Endothelial cell of umbilical vein (primary cell): ENCODE data around the gene NTF3.

Experiments
- EZH2 ChIP-seq: IDR thresholded peaks from 2 replicates; pipeline ENCODE4 v1.6.1; 2012; ENCODE audit warnings: borderline replicate concordance, low read depth, mild to moderate bottlenecking, moderate library complexity, low read length, inconsistent platforms; ENCODE audit not compliant: severe bottlenecking
- POLR2A ChIP-seq: IDR thresholded peaks from 2 replicates; pipeline ENCODE4 v1.6.1; 2012; ENCODE audit warnings: low read depth, mild to moderate bottlenecking, control low read depth, low read length
- POLR2AphosphoS5 ChIP-seq: IDR thresholded peaks from 2 replicates; pipeline ENCODE4 v1.6.1; 2012; ENCODE audit warnings: low read depth, mild to moderate bottlenecking, control low read depth, low read length, moderate library complexity; ENCODE audit not compliant: insufficient read depth
- TF ChIP-seq, protein P1 (sequence below), 2 donors: IDR thresholded peaks; 1 replicate in 1 of 2; 2 replicates in 1 of 2; pipeline ENCODE4 v1.5.1; 2011; ENCODE audit warnings: low read length in 2 of 2, mild to moderate bottlenecking in 2 of 2, moderate library complexity in 2 of 2, control low read depth in 1 of 2, inconsistent platforms in 1 of 2, low read depth in 1 of 2; ENCODE audit not compliant: insufficient read depth in 1 of 2; ENCODE audit errors: extremely low read depth in 1 of 2
- TF ChIP-seq, protein P2 (sequence below): IDR thresholded peaks from 2 replicates; pipeline ENCODE4 v1.6.1; 2011; ENCODE audit not compliant: insufficient read depth, insufficient read length

DNA sequence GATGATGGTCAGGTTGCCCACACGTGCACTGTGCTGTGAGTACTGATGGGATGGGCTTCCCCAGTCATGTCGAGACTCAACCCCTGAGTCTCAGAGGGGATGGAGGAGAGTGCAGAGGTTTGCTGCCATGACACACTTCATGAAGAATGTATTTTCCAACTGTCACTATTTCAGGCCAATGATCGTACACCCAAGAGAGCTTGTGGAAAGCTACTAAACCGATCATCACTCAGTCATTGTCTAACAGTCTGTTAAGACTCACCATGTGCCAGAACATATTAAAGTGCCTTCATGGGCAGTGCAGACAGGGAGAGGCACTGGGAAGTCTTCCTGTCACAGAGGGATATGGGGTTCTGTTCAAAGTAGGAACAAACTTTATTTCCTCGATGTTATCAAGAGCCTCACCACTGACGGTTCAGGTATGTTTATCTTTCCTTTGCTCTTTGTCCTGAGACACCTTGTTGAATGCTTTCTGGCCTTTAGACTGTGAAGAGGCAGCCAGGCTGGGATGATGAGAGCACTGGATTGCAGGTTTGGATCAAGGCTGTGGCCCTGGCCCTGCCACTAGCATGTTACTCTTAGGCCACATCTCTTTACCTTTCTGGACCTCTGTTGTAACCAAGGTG is 41.6 kb upstream of the NTF3 start:
- no peak for TF ChIP-seq POLR2A
- TF ChIP-seq, protein P1, sequence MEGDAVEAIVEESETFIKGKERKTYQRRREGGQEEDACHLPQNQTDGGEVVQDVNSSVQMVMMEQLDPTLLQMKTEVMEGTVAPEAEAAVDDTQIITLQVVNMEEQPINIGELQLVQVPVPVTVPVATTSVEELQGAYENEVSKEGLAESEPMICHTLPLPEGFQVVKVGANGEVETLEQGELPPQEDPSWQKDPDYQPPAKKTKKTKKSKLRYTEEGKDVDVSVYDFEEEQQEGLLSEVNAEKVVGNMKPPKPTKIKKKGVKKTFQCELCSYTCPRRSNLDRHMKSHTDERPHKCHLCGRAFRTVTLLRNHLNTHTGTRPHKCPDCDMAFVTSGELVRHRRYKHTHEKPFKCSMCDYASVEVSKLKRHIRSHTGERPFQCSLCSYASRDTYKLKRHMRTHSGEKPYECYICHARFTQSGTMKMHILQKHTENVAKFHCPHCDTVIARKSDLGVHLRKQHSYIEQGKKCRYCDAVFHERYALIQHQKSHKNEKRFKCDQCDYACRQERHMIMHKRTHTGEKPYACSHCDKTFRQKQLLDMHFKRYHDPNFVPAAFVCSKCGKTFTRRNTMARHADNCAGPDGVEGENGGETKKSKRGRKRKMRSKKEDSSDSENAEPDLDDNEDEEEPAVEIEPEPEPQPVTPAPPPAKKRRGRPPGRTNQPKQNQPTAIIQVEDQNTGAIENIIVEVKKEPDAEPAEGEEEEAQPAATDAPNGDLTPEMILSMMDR (IDR thresholded peaks at IDR 0.05; ENCODE audit: extremely low read depth in 1 of 2, insufficient read depth in 1 of 2, low read depth in 1 of 2, low read length in 2 of 2), result no peak
- no peak for TF ChIP-seq EZH2
- TF ChIP-seq POLR2AphosphoS5, result no peak
- TF ChIP-seq, protein P2, sequence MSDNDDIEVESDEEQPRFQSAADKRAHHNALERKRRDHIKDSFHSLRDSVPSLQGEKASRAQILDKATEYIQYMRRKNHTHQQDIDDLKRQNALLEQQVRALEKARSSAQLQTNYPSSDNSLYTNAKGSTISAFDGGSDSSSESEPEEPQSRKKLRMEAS, result no peak
